Measurements from ENCODE around the gene CLCN1.

Gene CLCN1

DNA sequence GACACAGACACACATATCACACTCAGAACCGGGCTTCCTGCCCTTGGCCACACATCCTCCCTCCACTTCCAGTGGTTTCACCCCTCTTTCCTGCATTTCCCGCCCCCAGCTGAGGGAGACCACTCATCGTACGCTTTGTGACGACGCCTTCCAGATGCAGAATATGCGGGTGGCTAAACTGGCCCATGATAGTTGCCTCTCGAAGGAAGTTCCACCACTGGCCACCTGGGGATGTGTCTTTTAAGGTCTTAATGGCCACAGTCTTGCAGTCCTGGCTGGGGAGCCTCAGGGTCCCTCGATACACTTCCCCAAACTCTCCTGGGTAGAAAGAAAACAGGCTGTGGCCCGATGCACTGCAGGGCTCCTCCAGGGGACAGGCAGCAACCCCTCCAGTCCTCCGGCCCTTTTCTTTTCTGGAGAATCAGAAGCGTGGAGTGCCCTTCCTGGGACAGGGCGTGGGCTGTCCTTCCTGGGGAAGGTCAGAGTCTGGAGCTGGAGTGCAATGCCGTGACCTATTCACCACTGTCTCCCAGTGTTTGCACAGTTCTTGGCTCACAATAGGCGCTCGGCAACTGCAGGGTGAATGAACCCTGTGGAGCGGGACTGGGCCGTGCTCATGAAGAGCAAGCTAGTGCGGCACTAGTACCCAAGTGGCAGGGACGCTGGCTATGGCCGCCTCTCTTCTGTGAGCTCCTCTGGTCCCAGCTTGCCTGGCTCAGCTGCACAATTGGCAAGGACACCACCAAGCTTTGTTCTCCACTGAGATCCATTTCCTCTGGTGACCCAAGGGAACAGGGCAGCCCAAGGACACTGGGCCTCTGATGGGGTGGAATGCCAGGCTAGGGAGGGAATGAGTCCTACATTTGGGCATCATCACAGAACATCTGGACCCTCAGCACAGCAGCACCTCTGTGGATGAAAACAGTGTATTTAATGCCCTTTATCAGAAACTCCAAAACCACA is 79.6 kb downstream of the CLCN1 start:
- TF ChIP-seq, protein P1, sequence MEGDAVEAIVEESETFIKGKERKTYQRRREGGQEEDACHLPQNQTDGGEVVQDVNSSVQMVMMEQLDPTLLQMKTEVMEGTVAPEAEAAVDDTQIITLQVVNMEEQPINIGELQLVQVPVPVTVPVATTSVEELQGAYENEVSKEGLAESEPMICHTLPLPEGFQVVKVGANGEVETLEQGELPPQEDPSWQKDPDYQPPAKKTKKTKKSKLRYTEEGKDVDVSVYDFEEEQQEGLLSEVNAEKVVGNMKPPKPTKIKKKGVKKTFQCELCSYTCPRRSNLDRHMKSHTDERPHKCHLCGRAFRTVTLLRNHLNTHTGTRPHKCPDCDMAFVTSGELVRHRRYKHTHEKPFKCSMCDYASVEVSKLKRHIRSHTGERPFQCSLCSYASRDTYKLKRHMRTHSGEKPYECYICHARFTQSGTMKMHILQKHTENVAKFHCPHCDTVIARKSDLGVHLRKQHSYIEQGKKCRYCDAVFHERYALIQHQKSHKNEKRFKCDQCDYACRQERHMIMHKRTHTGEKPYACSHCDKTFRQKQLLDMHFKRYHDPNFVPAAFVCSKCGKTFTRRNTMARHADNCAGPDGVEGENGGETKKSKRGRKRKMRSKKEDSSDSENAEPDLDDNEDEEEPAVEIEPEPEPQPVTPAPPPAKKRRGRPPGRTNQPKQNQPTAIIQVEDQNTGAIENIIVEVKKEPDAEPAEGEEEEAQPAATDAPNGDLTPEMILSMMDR (IDR thresholded peaks at IDR 0.05): no peak
- no peak for TF ChIP-seq ZFX (IDR thresholded peaks at IDR 0.05; ENCODE audit: borderline replicate concordance)
- H3K27ac ChIP-seq: no peak overlapping the region

DNA sequence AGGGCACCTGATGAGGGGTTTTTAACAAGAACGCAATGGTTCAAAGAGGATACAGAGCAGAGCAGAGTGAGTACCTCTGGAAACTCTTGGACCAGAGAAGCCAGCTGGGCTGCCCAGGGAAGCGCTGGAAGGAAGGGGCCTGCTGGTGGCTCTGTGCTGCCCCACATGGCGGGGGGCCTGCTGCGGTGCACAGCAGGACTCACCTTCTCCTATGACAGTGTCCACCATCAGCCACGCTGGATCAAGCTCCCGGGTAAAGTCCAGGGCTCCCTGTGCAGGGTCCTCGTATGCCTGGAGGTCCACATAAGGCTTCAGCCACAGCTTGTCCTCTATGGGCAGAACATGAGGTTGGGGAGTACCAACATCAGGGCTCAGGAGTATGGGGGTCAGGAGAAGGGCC is 80.3 kb downstream of the CLCN1 start:
- H3K27ac ChIP-seq: no peak overlapping the region
- TF ChIP-seq, protein P1 (IDR thresholded peaks at IDR 0.05): no peak
- no peak for TF ChIP-seq ZFX (IDR thresholded peaks at IDR 0.05; ENCODE audit: borderline replicate concordance)

- no peak for TF ChIP-seq ZFX (IDR thresholded peaks at IDR 0.05; ENCODE audit: borderline replicate concordance)
- TF ChIP-seq, protein P1 (IDR thresholded peaks at IDR 0.05): no peak
These were observed 81.0 kb downstream of the CLCN1 start for GRCh38 chr7:143396625-143397556.

DNA sequence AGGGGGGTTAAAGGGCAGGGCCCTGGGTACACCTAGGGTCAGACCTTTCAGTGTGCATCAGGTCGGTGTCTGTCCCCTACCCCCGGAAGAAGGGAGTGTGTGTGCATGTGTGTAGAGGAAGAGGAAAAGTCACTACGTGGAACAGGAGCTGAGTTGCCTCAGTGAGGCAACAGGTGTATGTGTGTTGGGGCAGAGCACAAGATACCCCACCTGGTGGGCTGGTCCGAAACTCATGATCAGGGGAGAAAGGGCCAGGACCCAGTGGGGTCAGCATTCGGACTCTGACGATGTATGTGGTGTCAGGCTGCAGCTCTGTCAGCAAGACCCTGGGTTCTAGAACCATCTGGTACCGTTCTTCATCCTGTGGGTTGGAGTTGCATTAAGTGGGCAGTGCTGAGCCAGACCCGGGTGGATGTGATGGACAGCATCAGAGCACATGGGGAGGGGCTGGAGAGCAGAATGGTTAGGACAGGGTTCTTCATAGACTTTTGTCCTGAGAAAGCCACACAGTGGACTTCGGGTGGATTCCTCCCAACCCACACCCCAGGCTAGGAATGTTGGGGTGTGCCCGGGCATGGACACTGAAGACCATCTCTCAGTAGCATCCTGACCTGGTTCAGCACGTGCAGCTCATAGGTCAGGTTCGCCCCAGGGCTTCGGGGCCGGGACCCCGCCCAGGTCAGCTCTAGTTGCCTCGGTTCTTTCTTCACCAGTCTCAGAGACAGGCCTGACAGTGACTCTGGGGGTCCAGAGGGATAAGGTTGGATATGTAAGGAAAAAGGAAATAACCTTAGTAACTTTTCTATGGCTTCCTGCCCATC is 82.0 kb downstream of the CLCN1 start:
- no peak overlapping the region for H3K27ac ChIP-seq
- no peak for TF ChIP-seq ZFX (IDR thresholded peaks at IDR 0.05; ENCODE audit: borderline replicate concordance)
- TF ChIP-seq, protein P1 (IDR thresholded peaks at IDR 0.05): no peak

More at GRCh38 chr7:143396625-143397556, 81.0 kb downstream of the CLCN1 start:
- H3K27ac ChIP-seq: no peak overlapping the region

DNA sequence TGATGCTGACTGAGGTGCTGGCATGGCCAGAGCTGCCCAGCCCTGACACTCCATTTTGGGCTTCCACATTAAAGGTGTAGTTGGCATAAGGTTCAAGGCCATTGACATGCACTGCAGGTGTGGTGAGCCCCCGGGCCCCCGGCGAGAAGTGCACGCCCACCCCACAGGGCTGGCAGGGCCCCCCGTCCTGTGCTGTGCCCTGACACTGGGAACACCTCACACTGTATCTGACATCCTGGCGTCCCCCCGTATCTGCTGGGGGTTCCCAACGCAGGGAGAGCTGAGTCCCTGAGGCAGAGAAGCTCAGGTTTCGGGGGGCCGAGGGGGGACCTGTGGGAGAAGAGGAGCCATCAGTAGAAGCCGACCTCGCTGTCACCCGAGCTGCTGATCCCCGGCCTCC is 82.7 kb downstream of the CLCN1 start:
- H3K27ac ChIP-seq: no peak overlapping the region
- no peak for TF ChIP-seq ZFX (IDR thresholded peaks at IDR 0.05; ENCODE audit: borderline replicate concordance)
- TF ChIP-seq, protein P1 (IDR thresholded peaks at IDR 0.05): no peak

GRCh38 chr7:143399151-143399550 is 83.2 kb downstream of the CLCN1 start:
- TF ChIP-seq, protein P1 (IDR thresholded peaks at IDR 0.05): no peak
- TF ChIP-seq ZFX (IDR thresholded peaks at IDR 0.05; ENCODE audit: borderline replicate concordance): no peak
- no peak overlapping the region for H3K27ac ChIP-seq

Measured in 22Rv1 (cell line).